BE2C (cell line): Measurements from ENCODE around the gene DIP2C.

Source experiments
- DNase-seq: peaks from one replicate; pipeline ENCODE4 v3.0.0-alpha.2; 2020
- H3K27me3 ChIP-seq: fragments of 250-450 bp; sonication (Bioruptor Pico); 2 replicates; pipeline ENCODE4 v1.5.1; 2020; ENCODE audit warnings: mild to moderate bottlenecking
- H3K36me3 ChIP-seq: fragments of 250-450 bp; sonication (Bioruptor Pico); 2 replicates; pipeline ENCODE4 v1.5.1; 2020; ENCODE audit warnings: mild to moderate bottlenecking
- H3K4me1 ChIP-seq: fragments of 250-450 bp; sonication (Bioruptor Pico); 2 replicates; pipeline ENCODE4 v1.5.1; 2020
- H3K4me3 ChIP-seq: 2 replicates; pipeline ENCODE4 v1.5.1; 2011; ENCODE audit warnings: low read depth, low read length
- H3K9me3 ChIP-seq: fragments of 250-450 bp; sonication (Bioruptor Pico); 2 replicates; pipeline ENCODE4 v1.5.1; 2020
- CTCF ChIP-seq: IDR thresholded peaks from 2 replicates; pipeline ENCODE4 v1.5.1; 2012; ENCODE audit warnings: mild to moderate bottlenecking, low read depth, low read length

The DIP2C gene

GRCh38 chr10:623014-623413 is 66.5 kb downstream of the DIP2C start:
- TF ChIP-seq CTCF = no peak
- no peak overlapping the region for H3K4me3 ChIP-seq
- H3K27me3 ChIP-seq = no peaks in the 10 kb centered on the region
- peaks cover 21% of the 10 kb centered on the region for H3K4me1 ChIP-seq
- no peak for DNase-seq
- no peaks in the 10 kb centered on the region for H3K9me3 ChIP-seq
- H3K36me3 ChIP-seq = no peaks in the 10 kb centered on the region

GRCh38 chr10:621981-622740 is 67.3 kb downstream of the DIP2C start:
- Histone ChIP-seq H3K4me1 (peaks cover 20% of the 10 kb centered on the region), H3K4me3 (no peak overlapping the region), H3K9me3 (no peaks in the 10 kb centered on the region), H3K27me3 (no peaks in the 10 kb centered on the region), H3K36me3 (no peaks in the 10 kb centered on the region)
- TF ChIP-seq CTCF = no peak
- no peak for DNase-seq

- Histone ChIP-seq H3K4me1 (peaks cover 20% of the 10 kb centered on the region), H3K36me3 (no peaks in the 10 kb centered on the region), H3K9me3 (no peaks in the 10 kb centered on the region), H3K4me3 (no peak overlapping the region), H3K27me3 (no peaks in the 10 kb centered on the region)
- DNase-seq = no peak
- TF ChIP-seq CTCF = no peak
Measured at GRCh38 chr10:621513-621912, 68.0 kb downstream of the DIP2C start.

GRCh38 chr10:620971-621370 is 68.5 kb downstream of the DIP2C start:
- no peaks in the 10 kb centered on the region for H3K27me3 ChIP-seq
- H3K36me3 ChIP-seq = no peaks in the 10 kb centered on the region
- peaks cover 19% of the 10 kb centered on the region for H3K4me1 ChIP-seq
- H3K9me3 ChIP-seq = no peaks in the 10 kb centered on the region
- no peak for DNase-seq
- no peak for TF ChIP-seq CTCF
- no peak overlapping the region for H3K4me3 ChIP-seq

GRCh38 chr10:620417-620816 is 69.1 kb downstream of the DIP2C start:
- H3K9me3 ChIP-seq = no peaks in the 10 kb centered on the region
- peaks cover 19% of the 10 kb centered on the region for H3K4me1 ChIP-seq
- H3K27me3 ChIP-seq = no peaks in the 10 kb centered on the region
- no peak for DNase-seq
- no peak for TF ChIP-seq CTCF
- H3K36me3 ChIP-seq = no peaks in the 10 kb centered on the region
- H3K4me3 ChIP-seq = no peak overlapping the region

GRCh38 chr10:619710-620109 is 69.8 kb downstream of the DIP2C start:
- no peak for DNase-seq
- Histone ChIP-seq H3K27me3 (no peaks in the 10 kb centered on the region), H3K4me3 (no peak overlapping the region), H3K36me3 (no peaks in the 10 kb centered on the region), H3K4me1 (peaks cover 21% of the 10 kb centered on the region), H3K9me3 (no peaks in the 10 kb centered on the region)
- no peak for TF ChIP-seq CTCF
